H9 (cell line): ENCODE results near the gene CHAMP1. TPM values are rescaled to one million over a fixed set of nuclear protein-coding genes. Genes with fewer than 3 reads are reported as not detected.

Experiments
- DNase-seq: peaks from one replicate; pipeline ENCODE4 v3.0.0-alpha.2; 2017
- H2AFZ ChIP-seq: one replicate; pipeline ENCODE4 v1.6.1; 2013; ENCODE audit warnings: mild to moderate bottlenecking, low read length, control low read depth, moderate library complexity
- H2AK5ac ChIP-seq: 2 replicates; pipeline ENCODE4 v1.6.1; 2013; ENCODE audit warnings: low read length, control low read depth, mixed read lengths; ENCODE audit not compliant: insufficient read length
- H2BK120ac ChIP-seq: one replicate; pipeline ENCODE4 v1.6.1; 2013; ENCODE audit warnings: low read depth, mild to moderate bottlenecking, low read length, control low read depth, inconsistent platforms; ENCODE audit not compliant: poor library complexity, severe bottlenecking
- H2BK12ac ChIP-seq: 2 replicates; pipeline ENCODE4 v1.6.1; 2013; ENCODE audit warnings: low read length, control low read depth, mixed read lengths, low read depth; ENCODE audit not compliant: insufficient read length
- H2BK15ac ChIP-seq: 2 replicates; pipeline ENCODE4 v1.6.1; 2013; ENCODE audit warnings: low read depth, low read length, control low read depth
- H2BK20ac ChIP-seq: one replicate; pipeline ENCODE4 v1.6.1; 2013; ENCODE audit warnings: low read depth, mild to moderate bottlenecking, low read length, control low read depth, inconsistent platforms; ENCODE audit not compliant: poor library complexity, severe bottlenecking
- H2BK5ac ChIP-seq: 2 replicates; pipeline ENCODE4 v1.6.1; 2013; ENCODE audit warnings: low read length, control low read depth, mixed read lengths; ENCODE audit not compliant: insufficient read length
- H3K14ac ChIP-seq: 2 replicates; pipeline ENCODE4 v1.6.1; 2013; ENCODE audit warnings: low read length, control low read depth; ENCODE audit not compliant: insufficient read depth
- H3K18ac ChIP-seq: 2 replicates; pipeline ENCODE4 v1.6.1; 2013; ENCODE audit warnings: low read depth, mild to moderate bottlenecking, mixed read lengths, low read length, control low read depth; ENCODE audit not compliant: insufficient read length
- H3K23ac ChIP-seq: 2 replicates; pipeline ENCODE4 v1.6.1; 2013; ENCODE audit warnings: low read length, control low read depth, mixed read lengths, low read depth; ENCODE audit not compliant: insufficient read length
- H3K23me2 ChIP-seq: 2 replicates; pipeline ENCODE4 v1.6.1; 2013; ENCODE audit warnings: low read depth, mild to moderate bottlenecking, mixed read lengths, low read length, control low read depth; ENCODE audit not compliant: insufficient read length, poor library complexity, severe bottlenecking
- H3K27ac ChIP-seq: 2 replicates; pipeline ENCODE4 v1.5.1; 2013; ENCODE audit warnings: low read length, control low read depth, mixed read lengths, low read depth; ENCODE audit not compliant: insufficient read length
- H3K27me3 ChIP-seq: 2 replicates; pipeline ENCODE4 v1.6.1; 2013; ENCODE audit warnings: low read length, control low read depth, inconsistent platforms; ENCODE audit not compliant: insufficient read depth
- H3K4ac ChIP-seq: 2 replicates; pipeline ENCODE4 v1.6.1; 2013; ENCODE audit warnings: low read depth, mild to moderate bottlenecking, control low read depth, inconsistent platforms, low read length, moderate library complexity
- H3K4me1 ChIP-seq: 2 replicates; pipeline ENCODE4 v1.6.1; 2013; ENCODE audit warnings: low read length, control low read depth, inconsistent platforms; ENCODE audit not compliant: insufficient read depth
- H3K4me2 ChIP-seq: 2 replicates; pipeline ENCODE4 v1.6.1; 2013; ENCODE audit warnings: low read length, control low read depth, mixed read lengths; ENCODE audit not compliant: insufficient read length, insufficient read depth
- H3K56ac ChIP-seq: 2 replicates; pipeline ENCODE4 v1.6.1; 2013; ENCODE audit warnings: low read depth, mild to moderate bottlenecking, mixed read lengths, low read length, control low read depth; ENCODE audit not compliant: insufficient read length
- H3K79me1 ChIP-seq: 2 replicates; pipeline ENCODE4 v1.6.1; 2013; ENCODE audit warnings: low read depth, mild to moderate bottlenecking, moderate library complexity, low read length, control low read depth, inconsistent platforms; ENCODE audit not compliant: insufficient read depth, poor library complexity, severe bottlenecking
- H3K79me2 ChIP-seq: 2 replicates; pipeline ENCODE4 v1.6.1; 2013; ENCODE audit warnings: low read length, control low read depth, inconsistent platforms; ENCODE audit not compliant: insufficient read depth
- H3K9ac ChIP-seq: 2 replicates; pipeline ENCODE4 v1.6.1; 2013; ENCODE audit warnings: low read length, control low read depth, mixed read lengths; ENCODE audit not compliant: insufficient read length; ENCODE audit errors: extremely low read depth
- H3K9me3 ChIP-seq: one replicate; pipeline ENCODE4 v1.6.1; 2013; ENCODE audit warnings: low read depth, low read length, inconsistent platforms; ENCODE audit not compliant: control insufficient read depth
- H3T11ph ChIP-seq: one replicate; pipeline ENCODE4 v1.6.1; 2013; ENCODE audit warnings: mild to moderate bottlenecking, low read length, control low read depth, inconsistent platforms
- H4K20me1 ChIP-seq: one replicate; pipeline ENCODE4 v1.6.1; 2013; ENCODE audit not compliant: control insufficient read depth, insufficient read length, insufficient read depth
- H4K5ac ChIP-seq: 2 replicates; pipeline ENCODE4 v1.6.1; 2013; ENCODE audit warnings: low read depth, mild to moderate bottlenecking, mixed read lengths, low read length, control low read depth; ENCODE audit not compliant: insufficient read length
- H4K8ac ChIP-seq: replicated peaks from 2 replicates; pipeline ENCODE4 v1.6.1; 2013; ENCODE audit warnings: low read length, control low read depth, mixed read lengths, low read depth; ENCODE audit not compliant: insufficient read length
- H4K91ac ChIP-seq: 2 replicates; pipeline ENCODE4 v1.6.1; 2013; ENCODE audit warnings: low read depth, mild to moderate bottlenecking, moderate library complexity, mixed read lengths, low read length, control low read depth; ENCODE audit not compliant: insufficient read length
- H3K27ac Mint-ChIP-seq, 3 experiments: 2 replicates in 2 of 3; 3 replicates in 1 of 3; pipeline ENCODE4 v1.8.0; 2020 to 2021; ENCODE audit warnings: mixed read lengths in 3 of 3, mild to moderate bottlenecking in 1 of 3, moderate library complexity in 1 of 3
- H3K27me3 Mint-ChIP-seq: 2 replicates; pipeline ENCODE4 v1.8.0; 2021; ENCODE audit warnings: low read depth, mild to moderate bottlenecking, moderate library complexity, mixed read lengths
- H3K36me3 Mint-ChIP-seq, 3 experiments: 2 replicates in 2 of 3; 3 replicates in 1 of 3; pipeline ENCODE4 v1.8.0; 2020 to 2021; ENCODE audit warnings: low read depth in 3 of 3, mixed read lengths in 3 of 3; ENCODE audit not compliant: insufficient read depth in 1 of 3
- H3K4me1 Mint-ChIP-seq, 2 experiments: 2 replicates each; pipeline ENCODE4 v1.8.0; 2020; ENCODE audit warnings: mixed read lengths in 2 of 2
- H3K4me3 Mint-ChIP-seq, 2 experiments: 2 replicates in 1 of 2; 3 replicates in 1 of 2; pipeline ENCODE4 v1.8.0; 2020 to 2021; ENCODE audit warnings: mild to moderate bottlenecking in 2 of 2, mixed read lengths in 2 of 2, moderate library complexity in 1 of 2
- H3K9me3 Mint-ChIP-seq, 2 experiments: 2 replicates in 1 of 2; 3 replicates in 1 of 2; pipeline ENCODE4 v1.8.0; 2020; ENCODE audit warnings: mild to moderate bottlenecking in 2 of 2, mixed read lengths in 2 of 2, moderate library complexity in 1 of 2
- CTCF ChIP-seq: fragments of 200-600 bp; sonication (generic); conservative IDR thresholded peaks from 3 replicates; pipeline ENCODE4 v1.8.0; 2021; ENCODE audit warnings: antibody characterized with exemption, mild to moderate bottlenecking
- WGBS: extraction: QIAGEN DNeasy Blood & Tissue Kit; methylation state at CpG from one replicate; pipeline ENCODE4 v1.1.7; 2013; ENCODE audit warnings: missing lambda C conversion rate, low lambda C conversion rate, mixed read lengths; ENCODE audit not compliant: insufficient read length; ENCODE audit errors: extremely low coverage; 5-methylcytosine and 5-hydroxymethylcytosine counted together
- total RNA-seq: library from RNA; stranded (reverse); gene quantifications from 2 replicates; pipeline ENCODE4 v1.2.1, GENCODE V29; 2021

CHAMP1 gene
- total RNA-seq, 1 experiment from 2014 or later: 62.1 TPM

- Histone ChIP-seq H3K4me1 (no peaks in the 10 kb centered on the region; the same call in 1 of the 2 replicates), H3K79me2 (no peaks in the 10 kb centered on the region), H3K4ac (no peak overlapping the region), H3K18ac (no peak overlapping the region), H2BK5ac (no peak overlapping the region), H3K79me1 (no peaks in the 10 kb centered on the region), H3K27me3 (no peaks in the 10 kb centered on the region), H3K27ac (no peak overlapping the region), H3K23me2 (no peaks in the 10 kb centered on the region), H4K5ac (no peak overlapping the region), H4K20me1 (no peaks in the 10 kb centered on the region), H3K9ac (no peak overlapping the region), H4K91ac (no peak overlapping the region), H3K14ac (no peak overlapping the region), H3K23ac (no peak overlapping the region), H3K4me2 (no peak overlapping the region), H2BK12ac (no peak overlapping the region), H2AK5ac (no peak overlapping the region), H4K8ac (no peak overlapping the region), H2BK15ac (no peak overlapping the region), H2BK120ac (no peak overlapping the region), H3K56ac (no peak overlapping the region), H3T11ph (no peak overlapping the region), H2AFZ (no peak overlapping the region), H2BK20ac (no peak overlapping the region), H3K9me3 (no peaks in the 10 kb centered on the region)
- no CpG with 5 or more reads among the region's 10 CpGs for WGBS
- H3K36me3 Mint-ChIP-seq: peaks cover 0 to 4% (median 2%) of the 10 kb centered on the region in 3 experiments; a peak in 1 of 7 replicates
- TF ChIP-seq CTCF: peak; percentile 62
- no peak for DNase-seq
- no peaks in the 10 kb centered on the region for H3K27me3 Mint-ChIP-seq
- H3K27ac Mint-ChIP-seq: no peak overlapping the region; a peak in 1 of 7 replicates
- peaks cover 15 to 25% of the 10 kb centered on the region in 2 experiments for H3K4me1 Mint-ChIP-seq
- peaks cover 0 to 3% of the 10 kb centered on the region in 2 experiments; a peak in 1 of 5 replicates for H3K9me3 Mint-ChIP-seq
- no peak overlapping the region for H3K4me3 Mint-ChIP-seq
Measured at GRCh38 chr13:114339857-114340534, 25.7 kb downstream of the CHAMP1 start.
